Sciatic nerve (tissue), 2 donors: ENCODE results near the gene PRDM16. TPM values are rescaled to one million over a fixed set of nuclear protein-coding genes. Genes with fewer than 3 reads are reported as not detected.

Experiments
- ATAC-seq: fragments of 200-7000 bp; cut with Tn5 transposase; one replicate; pipeline ENCODE4 v1.9.1; 2020; ENCODE audit warnings: mild to moderate bottlenecking, moderate library complexity
- DNase-seq: peaks from one replicate; pipeline ENCODE4 v3.0.0-alpha.2; 2020; ENCODE audit warnings: low spot score
- intact Hi-C: fragments of 100-400 bp; cut with DNase I; formaldehyde crosslinking; loops from one replicate; pipeline ENCODE4 v1.14.2; 2022
- total RNA-seq: library from RNA; stranded (reverse); fragmentation: NEBNext Ultra II Directional; extraction: Animal tissue kit (Norgen Biotek cat#: 25700); gene quantifications from one replicate; pipeline ENCODE4 v1.2.1, GENCODE V29; 2021
- donor health status: DM: no; HTN: no; CAD: no.
- donor health status: DM: no; HTN: no; CAD: no.

PRDM16 gene
- total RNA-seq, 1 donor from 2014 or later: 31.3 TPM

DNA sequence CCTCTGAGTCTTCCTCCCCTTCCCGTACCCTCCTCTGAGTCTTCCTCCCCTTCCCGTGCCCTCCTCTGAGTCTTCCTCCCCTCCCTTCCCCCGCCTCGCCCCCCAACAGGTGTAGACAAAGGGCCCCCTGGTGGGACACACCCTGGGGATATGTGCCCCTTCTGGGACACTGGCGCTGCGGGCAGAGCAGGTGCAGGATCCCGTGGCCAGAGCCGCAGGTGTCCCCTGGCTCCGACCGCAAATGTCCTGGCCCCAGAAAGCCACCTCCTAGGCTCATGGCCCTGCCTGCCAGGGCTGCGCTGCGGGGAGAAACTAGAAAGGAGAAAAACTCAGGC is 334.0 kb downstream of the PRDM16 start:
- DNase-seq (no peak), ATAC-seq (no peak)
- intact Hi-C loops: no loop called here

DNA sequence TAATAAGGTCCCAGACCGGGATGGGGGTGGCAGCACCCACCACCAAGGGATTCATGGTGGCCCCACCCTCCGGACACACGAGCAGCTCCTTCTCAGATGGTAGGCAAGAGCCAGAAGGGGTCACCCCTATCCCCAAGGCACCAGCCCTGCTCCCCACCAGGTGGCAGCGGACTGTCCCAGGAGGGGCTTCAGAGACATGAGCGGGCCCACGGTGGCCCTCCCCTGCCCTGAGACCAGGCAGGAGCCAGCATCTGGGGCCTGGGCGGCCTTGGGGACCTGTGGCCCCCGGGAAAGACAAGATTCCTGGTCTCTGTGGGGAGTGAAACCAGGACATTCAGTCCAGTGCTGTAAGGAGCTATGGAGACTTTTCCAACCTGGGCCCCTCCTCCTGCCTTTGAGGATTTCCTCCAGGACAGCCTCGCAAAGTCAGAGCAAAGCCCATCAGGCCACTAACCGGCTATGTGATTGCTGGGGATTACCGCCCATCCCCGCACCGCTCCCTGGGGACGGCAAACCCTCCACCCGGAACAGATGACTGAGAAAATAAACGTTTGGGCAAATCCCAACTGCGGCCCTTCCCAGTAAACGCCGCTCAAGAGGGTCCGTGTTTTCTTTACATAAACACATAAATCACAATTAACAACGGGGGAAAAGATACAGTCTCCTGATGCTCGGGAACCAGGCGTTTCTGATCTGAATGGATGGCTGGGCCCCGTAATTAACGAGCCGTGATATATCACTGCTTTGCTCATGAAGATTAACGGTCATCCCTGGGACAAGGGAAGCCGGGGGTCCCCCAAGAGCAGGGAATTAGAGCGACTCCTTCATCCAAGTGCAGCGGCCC is 334.6 kb downstream of the PRDM16 start:
- ATAC-seq (no peak), DNase-seq (no peak)
- intact Hi-C loops: no loop called here

DNA sequence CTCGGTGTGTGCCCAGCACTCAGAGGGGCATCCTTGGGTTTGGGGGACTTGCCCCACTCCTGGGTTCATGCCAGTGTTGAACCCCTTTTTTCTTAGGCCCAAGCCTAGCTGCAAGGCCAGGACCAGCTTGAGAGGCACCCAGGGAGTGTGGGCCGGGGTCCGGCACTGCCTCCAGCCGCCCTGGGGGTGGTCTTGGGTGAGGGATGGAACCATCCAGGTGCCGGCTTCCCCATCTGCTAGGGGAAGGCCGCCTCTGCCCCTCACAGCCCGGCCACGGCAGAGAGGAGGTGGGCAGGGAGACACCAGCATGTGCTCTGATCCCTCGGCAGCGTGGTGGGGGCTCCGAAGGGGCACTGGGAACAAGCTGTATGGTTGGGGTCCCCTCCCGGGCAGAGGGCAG is 335.3 kb downstream of the PRDM16 start:
- DNase-seq: no peak
- intact Hi-C loops: no loop called here
- ATAC-seq: no peak

DNA sequence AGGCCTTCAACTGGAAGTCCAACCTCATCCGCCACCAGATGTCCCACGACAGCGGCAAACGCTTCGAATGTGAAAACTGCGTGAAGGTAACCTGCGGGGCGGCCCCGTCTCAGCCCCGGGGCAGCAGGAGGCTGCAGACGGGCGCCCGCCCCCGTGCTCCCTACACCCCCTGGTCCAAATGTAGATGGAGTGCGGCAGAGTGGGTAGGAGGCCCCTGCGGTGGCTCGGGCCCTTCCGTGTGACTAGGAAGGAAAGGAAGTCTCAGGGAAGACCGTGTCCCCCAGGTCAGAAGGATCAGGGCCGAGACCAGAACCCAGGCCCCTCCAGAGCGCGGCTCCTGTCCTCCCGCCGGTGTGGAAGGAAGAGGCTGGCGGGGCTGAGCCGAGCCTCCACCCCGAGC is 335.8 kb downstream of the PRDM16 start:
- intact Hi-C loops: no loop called here
- DNase-seq (no peak), ATAC-seq (no peak)

DNA sequence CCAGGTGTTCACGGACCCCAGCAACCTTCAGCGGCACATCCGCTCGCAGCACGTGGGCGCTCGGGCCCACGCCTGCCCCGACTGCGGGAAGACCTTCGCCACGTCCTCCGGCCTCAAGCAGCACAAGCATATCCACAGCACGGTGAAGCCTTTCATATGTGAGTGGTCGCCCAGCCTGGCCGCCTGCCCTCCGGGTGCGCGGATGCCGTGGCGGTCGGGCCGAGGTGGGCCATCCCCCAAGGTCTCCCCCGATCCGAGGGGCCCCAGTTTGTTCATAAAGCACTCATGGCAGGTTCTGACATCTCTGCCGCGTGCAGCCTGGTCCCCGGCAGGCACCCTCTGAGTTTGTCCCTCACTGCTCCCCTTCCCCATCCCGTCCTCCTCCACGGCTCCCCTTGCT is 336.5 kb downstream of the PRDM16 start:
- ATAC-seq: no peak
- intact Hi-C loops: no loop called here
- no peak for DNase-seq

DNA sequence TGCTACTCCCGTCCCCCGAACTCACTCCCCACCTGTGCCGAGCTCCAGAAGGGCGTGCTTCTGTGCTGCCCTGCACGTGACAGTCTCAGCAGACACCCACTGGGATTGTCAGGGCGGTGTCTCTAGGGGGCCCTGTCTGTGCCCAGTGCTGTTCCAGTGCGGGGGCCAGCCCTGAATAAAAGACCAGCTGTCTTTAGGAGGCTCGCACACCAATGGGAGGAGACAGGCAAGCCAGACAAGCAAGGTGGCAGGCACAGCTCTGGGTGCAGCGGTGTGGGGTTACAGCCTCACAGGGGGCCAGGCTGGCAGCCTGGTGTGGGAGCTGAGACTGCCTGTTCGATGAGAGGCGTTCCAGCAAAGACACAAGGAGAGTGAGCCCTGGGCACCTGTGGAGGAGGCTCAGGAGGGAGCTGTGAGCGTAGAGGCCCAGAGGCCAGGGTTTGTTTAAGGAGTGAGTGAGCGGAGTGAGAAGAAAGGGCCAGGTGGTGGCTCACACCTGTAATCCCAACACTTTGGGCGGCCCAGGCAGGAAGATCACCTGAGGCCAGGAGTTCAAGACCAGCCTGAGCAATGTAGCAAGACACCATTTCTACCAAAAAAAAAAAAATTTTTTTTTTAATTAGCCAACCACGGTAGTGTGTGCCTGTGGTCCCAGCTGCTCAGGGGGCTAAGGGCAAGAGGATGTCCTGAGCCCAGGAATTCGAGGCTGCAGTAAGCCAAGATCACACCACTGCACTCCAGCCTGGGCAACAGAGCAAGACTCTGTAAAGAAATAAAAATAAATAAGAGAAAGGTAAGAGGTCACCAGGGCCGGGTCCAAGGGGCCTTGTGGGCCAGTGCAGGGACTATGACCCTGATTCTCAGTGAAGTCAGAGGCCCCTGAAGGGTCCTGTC is 337.2 kb downstream of the PRDM16 start:
- ATAC-seq: no peak
- DNase-seq: no peak
- intact Hi-C loops: no loop called here

DNA sequence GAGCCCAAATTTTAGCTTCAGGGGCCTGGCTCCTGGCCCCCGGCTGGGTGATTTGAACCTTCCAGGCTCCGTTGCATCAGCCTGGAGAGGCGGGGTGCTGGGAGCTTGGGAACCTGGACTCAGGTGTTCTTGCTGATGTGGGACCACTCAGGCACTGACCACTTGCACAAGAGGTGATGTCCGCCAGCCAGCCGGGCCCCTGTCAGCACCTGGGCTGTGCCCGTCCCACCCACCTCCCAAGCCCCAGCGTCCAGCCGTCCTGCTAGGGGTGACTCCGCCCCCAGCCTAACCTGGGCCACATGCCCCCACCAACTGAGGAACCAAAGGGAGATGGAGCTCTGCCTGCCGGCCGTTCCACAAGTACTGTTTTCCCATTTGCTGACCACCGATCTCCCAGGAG is 338.0 kb downstream of the PRDM16 start:
- DNase-seq (no peak), ATAC-seq (no peak)
- intact Hi-C loops: no loop called here

DNA sequence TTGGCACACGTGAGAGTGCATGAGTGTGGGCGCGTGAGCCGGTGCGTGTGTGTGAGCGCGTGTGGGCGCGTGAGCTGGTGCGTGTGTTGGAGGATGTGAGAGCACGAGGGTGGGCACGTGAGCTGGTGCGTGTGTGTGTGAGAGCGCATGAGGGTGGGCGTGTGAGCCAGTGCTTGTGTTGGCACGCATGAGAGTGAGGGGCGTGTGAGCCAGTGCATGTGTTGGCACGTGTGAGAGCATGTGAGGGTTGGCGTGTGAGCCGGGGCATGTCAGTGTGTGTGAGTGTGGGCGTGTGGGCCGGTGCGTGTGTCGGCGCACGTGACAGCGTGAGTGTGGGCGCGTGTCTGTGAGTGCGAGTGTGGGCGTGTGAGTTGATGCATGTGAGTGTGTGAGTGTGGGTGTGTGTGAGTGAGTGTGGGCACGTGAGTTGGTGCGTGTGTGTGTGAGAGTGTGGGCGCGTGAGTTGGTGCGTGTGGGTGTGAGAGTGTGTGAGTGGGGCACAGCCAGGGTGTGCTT is 339.8 kb downstream of the PRDM16 start:
- DNase-seq (no peak), ATAC-seq (no peak)
- intact Hi-C loops: no loop called here

DNA sequence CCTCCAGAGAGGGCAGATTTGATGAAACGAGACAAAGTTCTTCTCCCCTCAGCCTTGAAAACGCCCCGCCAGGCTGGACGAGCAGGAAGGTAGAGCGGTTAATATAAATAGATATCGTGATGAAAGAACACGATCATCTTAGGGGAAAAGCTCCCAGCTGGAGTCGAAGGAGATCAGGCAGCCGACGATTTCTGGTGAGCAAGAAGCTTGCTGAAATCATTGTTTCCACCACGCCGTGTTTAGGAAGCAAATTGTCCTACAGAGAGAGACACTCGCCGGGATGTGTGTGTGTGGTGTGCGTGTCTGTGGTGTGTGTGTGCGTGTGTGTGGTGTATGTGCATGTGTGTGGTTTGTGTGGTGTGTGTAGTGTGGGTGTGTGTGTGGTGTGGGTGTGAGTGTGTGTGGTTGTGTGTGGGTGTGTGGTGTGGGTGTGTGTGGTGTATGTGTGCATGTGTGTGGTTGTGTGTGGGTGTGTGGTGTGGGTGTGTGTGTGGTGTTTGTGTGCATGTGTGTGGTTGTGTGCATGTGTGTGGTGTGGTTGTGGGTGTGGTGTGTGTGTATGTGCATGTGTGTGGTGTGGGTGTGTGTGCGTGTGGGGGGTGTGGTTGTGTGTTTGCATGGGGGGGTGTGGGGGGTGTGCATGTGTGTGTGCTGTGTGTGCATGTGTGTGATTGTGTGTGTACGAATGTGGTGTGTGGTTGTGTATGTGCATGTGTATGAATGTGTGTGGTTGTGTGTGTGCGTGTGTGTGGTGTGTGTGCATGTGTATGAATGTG is 340.6 kb downstream of the PRDM16 start:
- ATAC-seq (no peak), DNase-seq (no peak)
- intact Hi-C loops: loop anchor here (5.0 to 10.0 kb wide), 4 partner anchors 125 to 585 kb away; no protein-coding TSS in a partner anchor

DNA sequence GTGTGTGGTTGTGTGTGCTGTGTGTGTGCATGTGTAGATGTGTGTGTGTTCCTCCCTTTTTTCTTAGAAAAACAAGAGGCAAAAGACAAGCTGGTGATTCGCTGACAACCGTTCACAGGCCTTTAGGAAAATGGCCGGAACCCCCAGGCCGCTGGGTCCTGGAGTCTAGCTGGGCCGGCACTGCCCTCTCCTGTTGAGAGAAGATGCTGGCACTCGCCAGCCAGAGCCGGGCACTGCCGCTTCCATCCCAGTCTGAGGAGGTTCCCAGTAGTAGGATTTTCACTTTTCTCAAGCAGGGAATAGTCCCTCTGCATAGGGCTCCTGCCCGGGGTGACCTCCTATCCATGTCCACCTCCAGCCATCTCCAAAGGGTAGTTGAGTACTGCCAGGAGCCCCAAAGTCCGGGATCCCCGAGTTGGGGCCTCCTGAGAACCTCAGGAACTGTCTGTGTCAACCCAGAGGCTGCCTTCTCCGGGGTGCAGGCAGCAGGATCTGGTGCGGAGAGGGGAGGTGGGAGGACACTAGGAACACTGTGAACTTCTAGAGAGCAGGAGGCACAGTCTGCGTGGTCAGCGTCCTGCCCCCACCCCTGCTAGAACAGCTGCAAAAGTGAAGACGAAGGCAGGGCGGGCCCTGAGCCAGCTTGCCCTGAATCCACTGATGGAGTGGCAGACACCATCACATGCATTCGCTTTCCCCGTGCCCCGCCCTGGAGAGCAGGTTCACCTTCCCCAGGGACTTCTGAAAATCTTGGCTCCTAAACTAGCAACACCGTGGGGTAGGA is 341.3 kb downstream of the PRDM16 start:
- DNase-seq: peak; percentile 83
- ATAC-seq: peak; percentile 87
- intact Hi-C loops: loop anchor here (5.0 to 10.0 kb wide), 4 partner anchors 126 to 586 kb away; no protein-coding TSS in a partner anchor

DNA sequence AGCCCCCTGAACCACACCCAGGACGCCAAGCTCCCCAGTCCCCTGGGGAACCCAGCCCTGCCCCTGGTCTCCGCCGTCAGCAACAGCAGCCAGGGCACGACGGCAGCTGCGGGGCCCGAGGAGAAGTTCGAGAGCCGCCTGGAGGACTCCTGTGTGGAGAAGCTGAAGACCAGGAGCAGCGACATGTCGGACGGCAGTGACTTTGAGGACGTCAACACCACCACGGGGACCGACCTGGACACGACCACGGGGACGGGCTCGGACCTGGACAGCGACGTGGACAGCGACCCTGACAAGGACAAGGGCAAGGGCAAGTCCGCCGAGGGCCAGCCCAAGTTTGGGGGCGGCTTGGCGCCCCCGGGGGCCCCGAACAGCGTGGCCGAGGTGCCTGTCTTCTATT is 342.8 kb downstream of the PRDM16 start:
- ATAC-seq: no peak
- intact Hi-C loops: loop anchor here (5.0 to 10.0 kb wide), 4 partner anchors 127 to 587 kb away; no protein-coding TSS in a partner anchor
- no peak for DNase-seq

DNA sequence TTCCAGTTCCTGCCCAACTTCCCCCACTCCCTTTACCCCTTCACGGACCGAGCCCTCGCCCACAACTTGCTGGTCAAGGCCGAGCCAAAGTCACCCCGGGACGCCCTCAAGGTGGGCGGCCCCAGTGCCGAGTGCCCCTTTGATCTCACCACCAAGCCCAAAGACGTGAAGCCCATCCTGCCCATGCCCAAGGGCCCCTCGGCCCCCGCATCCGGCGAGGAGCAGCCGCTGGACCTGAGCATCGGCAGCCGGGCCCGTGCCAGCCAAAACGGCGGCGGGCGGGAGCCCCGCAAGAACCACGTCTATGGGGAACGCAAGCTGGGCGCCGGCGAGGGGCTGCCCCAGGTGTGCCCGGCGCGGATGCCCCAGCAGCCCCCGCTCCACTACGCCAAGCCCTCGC is 343.4 kb downstream of the PRDM16 start:
- ATAC-seq: no peak
- intact Hi-C loops: loop anchor here (5.0 to 10.0 kb wide), 4 partner anchors 128 to 588 kb away; no protein-coding TSS in a partner anchor

DNA sequence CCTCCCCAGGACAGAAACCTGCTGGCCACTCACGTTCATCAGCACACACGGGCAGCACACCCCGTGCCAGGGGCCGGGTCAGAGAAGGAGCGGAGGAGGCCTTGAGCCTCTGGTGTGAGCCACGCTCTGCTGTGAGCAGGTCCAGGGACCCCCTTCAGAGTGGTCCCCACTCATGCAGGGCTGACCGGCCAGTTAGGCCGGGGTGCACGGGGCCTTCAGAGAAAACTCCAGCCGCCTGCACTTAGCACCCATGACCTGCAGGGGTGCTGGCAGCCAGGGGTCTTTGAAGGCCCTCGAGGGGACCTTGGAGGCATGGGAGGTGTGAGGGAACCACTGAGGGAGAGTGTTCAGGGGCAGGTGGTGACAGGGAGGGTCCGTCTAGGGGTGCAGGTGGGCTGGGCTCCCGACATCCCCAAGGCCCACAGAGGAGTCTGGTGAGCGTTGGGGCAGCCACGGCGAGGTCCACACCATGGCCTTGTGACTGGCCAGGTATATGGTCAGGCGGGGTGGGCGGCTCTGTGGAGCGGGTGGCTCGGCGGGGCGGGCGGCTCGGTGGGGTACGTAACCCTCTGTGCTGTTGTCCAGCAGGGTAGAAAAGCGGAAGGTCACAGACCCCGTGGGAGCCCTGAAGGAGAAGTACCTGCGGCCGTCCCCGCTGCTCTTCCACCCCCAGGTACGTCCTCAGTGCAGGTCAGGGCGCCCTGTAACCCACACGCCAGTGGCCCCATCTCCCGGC is 345.1 kb downstream of the PRDM16 start:
- ATAC-seq: no peak
- intact Hi-C loops: loop anchor here (5.0 to 10.0 kb wide), 4 partner anchors 129 to 589 kb away; no protein-coding TSS in a partner anchor
- no peak for DNase-seq

More for the DNA sequence above, 343.4 kb downstream of the PRDM16 start:
- no peak for DNase-seq

DNA sequence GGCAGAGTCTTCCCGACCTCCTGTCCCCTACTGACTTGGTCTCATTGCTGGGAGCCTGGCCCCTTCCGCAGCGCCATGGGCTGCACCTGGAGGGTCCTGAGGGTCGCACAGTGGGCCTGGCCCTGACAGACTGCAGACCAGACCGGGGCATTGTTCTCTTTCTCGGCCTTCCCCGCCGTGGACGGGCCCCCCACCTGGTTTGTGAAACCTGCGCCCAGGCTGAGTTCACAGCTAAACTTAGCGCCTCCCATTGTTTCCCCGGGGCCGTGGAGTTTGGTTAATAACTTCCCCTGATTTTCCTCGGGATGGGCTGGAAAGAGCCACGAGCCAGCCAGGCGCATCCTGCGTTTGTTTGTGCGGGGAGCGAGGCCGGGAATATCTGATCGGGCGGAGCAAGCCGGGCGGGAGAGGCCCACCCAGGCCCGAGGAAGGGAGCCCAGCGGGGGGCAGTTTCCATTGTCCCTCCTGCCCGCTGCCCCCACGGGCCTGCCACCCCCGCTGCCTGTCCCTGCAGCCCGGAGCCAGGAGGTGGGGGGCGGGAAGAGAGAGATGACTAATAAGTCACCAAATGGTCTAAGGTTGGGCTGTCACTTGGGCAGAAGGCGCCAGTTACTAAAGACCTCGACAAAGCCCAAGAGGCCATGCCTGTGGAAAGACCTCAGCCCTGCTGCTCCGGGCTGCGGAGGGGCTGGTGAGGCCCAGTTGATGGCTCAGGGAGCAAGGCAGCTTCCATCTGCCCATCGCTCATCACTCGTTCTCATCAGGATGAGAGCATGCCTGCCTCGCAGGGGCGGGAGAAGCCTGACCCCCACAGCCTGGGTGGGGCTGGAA is 346.5 kb downstream of the PRDM16 start:
- intact Hi-C loops: loop anchor here (10.0 kb wide), 2 partner anchors 131 to 591 kb away; no protein-coding TSS in a partner anchor
- ATAC-seq (no peak), DNase-seq (no peak)

DNA sequence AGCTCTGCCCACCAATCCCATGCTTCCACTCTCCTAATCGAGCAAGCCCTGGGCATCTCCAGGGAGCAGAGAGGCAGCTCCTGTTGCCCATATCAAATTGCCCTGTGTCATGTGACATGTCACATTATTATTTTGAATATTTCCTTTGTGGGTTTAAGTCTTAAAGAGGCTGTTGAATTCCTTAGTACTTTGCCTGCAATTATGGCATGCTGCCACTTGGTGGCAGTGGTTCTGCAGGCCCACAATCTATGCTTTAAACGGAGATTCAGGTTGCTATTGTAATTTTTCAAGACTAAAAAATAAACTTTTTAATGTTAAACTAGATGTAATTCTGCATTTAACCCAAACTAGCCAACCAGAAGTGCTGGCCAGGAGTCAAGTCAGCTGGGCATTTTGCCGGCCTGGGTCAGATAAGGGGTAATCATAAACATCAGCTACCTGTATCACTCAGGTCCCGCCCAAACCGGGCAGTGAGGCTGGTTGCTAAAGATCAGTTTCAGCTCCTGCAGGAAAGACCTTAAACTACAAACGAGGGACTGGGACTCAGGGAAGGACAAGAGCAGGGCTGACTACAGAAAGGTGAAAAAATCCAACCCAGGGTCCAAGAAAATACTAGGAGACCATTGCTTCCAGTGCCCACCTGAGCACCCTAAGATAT is 348.2 kb downstream of the PRDM16 start:
- intact Hi-C loops: loop anchor here (10.0 kb wide), 2 partner anchors 132 to 592 kb away; no protein-coding TSS in a partner anchor
- no peak for DNase-seq
- ATAC-seq: no peak

DNA sequence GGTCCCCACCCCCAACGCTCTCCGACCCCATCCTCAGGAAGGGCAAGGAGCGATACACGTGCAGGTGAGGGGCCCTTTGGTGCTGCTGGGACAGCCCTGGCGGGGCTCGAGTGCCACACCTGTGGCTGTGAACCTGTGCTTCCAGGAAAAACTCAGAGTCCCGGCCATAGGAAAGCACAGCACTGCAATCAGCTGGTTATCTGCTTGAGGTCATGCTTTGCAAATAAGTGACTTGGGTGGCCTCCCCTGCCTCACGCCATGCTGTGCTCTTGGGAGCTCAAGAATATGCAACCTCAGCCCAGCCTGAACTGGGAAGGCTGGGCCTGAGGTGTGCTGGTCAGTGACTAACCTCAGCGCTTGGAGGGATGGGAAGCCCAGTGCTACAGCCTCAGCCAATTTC is 348.9 kb downstream of the PRDM16 start:
- intact Hi-C loops: loop anchor here (10.0 kb wide), 2 partner anchors 133 to 593 kb away; no protein-coding TSS in a partner anchor
- DNase-seq: no peak
- no peak for ATAC-seq
